MM.1S (cell line): Measurements from ENCODE around the gene PIP4K2A.

Source experiments
- DNase-seq: peaks from one replicate; pipeline ENCODE4 v3.0.0-alpha.2; 2015
- H2AFZ ChIP-seq: fragments of 300-600 bp; sonication (generic); 2 replicates; pipeline ENCODE4 v1.6.0; 2016; ENCODE audit warnings: antibody characterized with exemption, low read length
- H3F3A ChIP-seq: fragments of 300-600 bp; sonication (generic); 2 replicates; pipeline ENCODE4 v1.6.1; 2016; ENCODE audit warnings: mild to moderate bottlenecking, antibody characterized with exemption, low read length, moderate library complexity, mixed read lengths; ENCODE audit not compliant: insufficient read depth
- H3K27ac ChIP-seq: fragments of 300-600 bp; sonication (generic); 2 replicates; pipeline ENCODE4 v1.5.1; 2016; ENCODE audit warnings: mild to moderate bottlenecking, low read length
- H3K27me3 ChIP-seq: fragments of 300-600 bp; sonication (generic); replicated peaks from 2 replicates; pipeline ENCODE4 v1.6.0; 2016; ENCODE audit warnings: low read length; ENCODE audit not compliant: insufficient read depth
- H3K36me3 ChIP-seq: fragments of 300-600 bp; sonication (generic); replicated peaks from 2 replicates; pipeline ENCODE4 v1.6.1; 2016; ENCODE audit warnings: mild to moderate bottlenecking, low read length, mixed read lengths; ENCODE audit not compliant: insufficient read depth
- H3K4me1 ChIP-seq: fragments of 300-600 bp; sonication (generic); 2 replicates; pipeline ENCODE4 v1.6.1; 2016; ENCODE audit warnings: low read length, mixed read lengths
- H3K4me2 ChIP-seq: fragments of 300-600 bp; sonication (generic); 2 replicates; pipeline ENCODE4 v1.6.0; 2016; ENCODE audit warnings: low read depth, low read length
- H3K4me3 ChIP-seq: fragments of 300-600 bp; sonication (generic); 2 replicates; pipeline ENCODE4 v1.5.1; 2016; ENCODE audit warnings: low read length, mixed read lengths
- H3K79me2 ChIP-seq: fragments of 300-600 bp; sonication (generic); 2 replicates; pipeline ENCODE4 v1.6.1; 2016; ENCODE audit warnings: mixed run types, low read length, mixed read lengths
- H3K9ac ChIP-seq: fragments of 300-600 bp; sonication (generic); 2 replicates; pipeline ENCODE4 v1.6.1; 2016; ENCODE audit warnings: low read length, mixed read lengths
- H3K9me2 ChIP-seq: fragments of 300-600 bp; sonication (generic); replicated peaks from 2 replicates; pipeline ENCODE4 v1.6.1; 2016; ENCODE audit warnings: mild to moderate bottlenecking, low read length, mixed read lengths; ENCODE audit not compliant: insufficient read depth
- H3K9me3 ChIP-seq: fragments of 300-600 bp; sonication (generic); replicated peaks from 2 replicates; pipeline ENCODE4 v1.6.1; 2016; ENCODE audit warnings: mild to moderate bottlenecking, low read length, mixed read lengths; ENCODE audit not compliant: insufficient read depth
- H4K20me1 ChIP-seq: fragments of 300-600 bp; sonication (generic); 2 replicates; pipeline ENCODE4 v1.6.1; 2016; ENCODE audit warnings: mild to moderate bottlenecking, low read length, moderate library complexity, mixed read lengths; ENCODE audit not compliant: insufficient read depth
- EZH2 ChIP-seq: fragments of 300-600 bp; sonication (generic); optimal IDR thresholded peaks from 2 replicates; pipeline ENCODE3; 2017; ENCODE audit warnings: low read depth, mild to moderate bottlenecking, antibody characterized with exemption, low read length, mixed read lengths
- EZH2phosphoT487 ChIP-seq: fragments of 300-600 bp; sonication (generic); IDR thresholded peaks from 2 replicates; pipeline ENCODE4 v1.6.1; 2018; ENCODE audit warnings: antibody characterized with exemption, low read length
- TF ChIP-seq, protein P1 (sequence below): fragments of 300-600 bp; sonication (generic); IDR thresholded peaks from 2 replicates; pipeline ENCODE4 v1.5.1; 2016; ENCODE audit warnings: antibody characterized with exemption, low read length, mixed read lengths

Gene PIP4K2A

GRCh38 chr10:22643775-22644174, 70.6 kb downstream of the PIP4K2A start:
- Histone ChIP-seq H3F3A (no peaks in the 10 kb centered on the region), H3K9ac (no peak overlapping the region), H3K4me1 (no peaks in the 10 kb centered on the region), H3K36me3 (no peaks in the 10 kb centered on the region), H4K20me1 (no peaks in the 10 kb centered on the region), H3K4me3 (no peak overlapping the region), H3K79me2 (peaks cover 37% of the 10 kb centered on the region), H3K27me3 (no peaks in the 10 kb centered on the region), H3K27ac (no peak overlapping the region), H2AFZ (no peak overlapping the region), H3K9me3 (no peaks in the 10 kb centered on the region), H3K4me2 (no peak overlapping the region), H3K9me2 (no peaks in the 10 kb centered on the region)
- TF ChIP-seq EZH2, result no peak
- TF ChIP-seq EZH2phosphoT487, result no peak
- TF ChIP-seq, protein P1, sequence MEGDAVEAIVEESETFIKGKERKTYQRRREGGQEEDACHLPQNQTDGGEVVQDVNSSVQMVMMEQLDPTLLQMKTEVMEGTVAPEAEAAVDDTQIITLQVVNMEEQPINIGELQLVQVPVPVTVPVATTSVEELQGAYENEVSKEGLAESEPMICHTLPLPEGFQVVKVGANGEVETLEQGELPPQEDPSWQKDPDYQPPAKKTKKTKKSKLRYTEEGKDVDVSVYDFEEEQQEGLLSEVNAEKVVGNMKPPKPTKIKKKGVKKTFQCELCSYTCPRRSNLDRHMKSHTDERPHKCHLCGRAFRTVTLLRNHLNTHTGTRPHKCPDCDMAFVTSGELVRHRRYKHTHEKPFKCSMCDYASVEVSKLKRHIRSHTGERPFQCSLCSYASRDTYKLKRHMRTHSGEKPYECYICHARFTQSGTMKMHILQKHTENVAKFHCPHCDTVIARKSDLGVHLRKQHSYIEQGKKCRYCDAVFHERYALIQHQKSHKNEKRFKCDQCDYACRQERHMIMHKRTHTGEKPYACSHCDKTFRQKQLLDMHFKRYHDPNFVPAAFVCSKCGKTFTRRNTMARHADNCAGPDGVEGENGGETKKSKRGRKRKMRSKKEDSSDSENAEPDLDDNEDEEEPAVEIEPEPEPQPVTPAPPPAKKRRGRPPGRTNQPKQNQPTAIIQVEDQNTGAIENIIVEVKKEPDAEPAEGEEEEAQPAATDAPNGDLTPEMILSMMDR, result no peak
- DNase-seq, result no peak

- Histone ChIP-seq H2AFZ (no peak overlapping the region), H3K36me3 (no peaks in the 10 kb centered on the region), H3K9me3 (no peaks in the 10 kb centered on the region), H3K9ac (no peak overlapping the region), H4K20me1 (no peaks in the 10 kb centered on the region), H3K4me2 (no peak overlapping the region), H3F3A (no peaks in the 10 kb centered on the region), H3K27me3 (no peaks in the 10 kb centered on the region), H3K4me1 (no peaks in the 10 kb centered on the region), H3K79me2 (peaks cover 40% of the 10 kb centered on the region), H3K4me3 (no peak overlapping the region), H3K9me2 (no peaks in the 10 kb centered on the region), H3K27ac (no peak overlapping the region)
- TF ChIP-seq EZH2phosphoT487, result no peak
- no peak for TF ChIP-seq EZH2
- TF ChIP-seq, protein P1, result no peak
- no peak for DNase-seq
Measured at GRCh38 chr10:22643116-22643515, 71.3 kb downstream of the PIP4K2A start.

GRCh38 chr10:22641743-22642142, 72.6 kb downstream of the PIP4K2A start:
- no peaks in the 10 kb centered on the region for H3K9me2 ChIP-seq
- no peak overlapping the region for H3K9ac ChIP-seq
- no peak overlapping the region for H3K4me2 ChIP-seq
- TF ChIP-seq, protein P1, result no peak
- TF ChIP-seq EZH2phosphoT487 (no peak), EZH2 (no peak)
- DNase-seq, result no peak
- peaks cover 47% of the 10 kb centered on the region for H3K79me2 ChIP-seq
- H3K27ac ChIP-seq, result no peak overlapping the region
- H4K20me1 ChIP-seq, result no peaks in the 10 kb centered on the region
- no peaks in the 10 kb centered on the region for H3K4me1 ChIP-seq
- H2AFZ ChIP-seq, result no peak overlapping the region
- H3K9me3 ChIP-seq, result no peaks in the 10 kb centered on the region
- H3F3A ChIP-seq, result no peaks in the 10 kb centered on the region
- H3K27me3 ChIP-seq, result no peaks in the 10 kb centered on the region
- no peaks in the 10 kb centered on the region for H3K36me3 ChIP-seq
- H3K4me3 ChIP-seq, result no peak overlapping the region
